Renal pelvis (tissue), 4 donors: ENCODE measurements around the gene FIZ1. TPM values are rescaled to one million over a fixed set of nuclear protein-coding genes. Genes with fewer than 3 reads are reported as not detected.
"Not testable (repeated sequence)": the region's sequence is repeated elsewhere in the genome, so short reads cannot be mapped to it uniquely, and the experiment has no call there.

ENCODE experiments used
- DNase-seq: peaks from one replicate; pipeline ENCODE4 v3.0.0-alpha.2; 2013
- polyA plus RNA-seq, 3 donors: library from polyadenylated mRNA; unstranded; fragments of 120-200 nt; gene quantifications; one replicate each; pipeline ENCODE4 v1.2.1, GENCODE V29; 2013; ENCODE audit not compliant: insufficient read length in 3 of 3

The FIZ1 gene
- polyA plus RNA-seq, 3 donors: 25.2 to 27.9 (median 25.6) TPM

DNA sequence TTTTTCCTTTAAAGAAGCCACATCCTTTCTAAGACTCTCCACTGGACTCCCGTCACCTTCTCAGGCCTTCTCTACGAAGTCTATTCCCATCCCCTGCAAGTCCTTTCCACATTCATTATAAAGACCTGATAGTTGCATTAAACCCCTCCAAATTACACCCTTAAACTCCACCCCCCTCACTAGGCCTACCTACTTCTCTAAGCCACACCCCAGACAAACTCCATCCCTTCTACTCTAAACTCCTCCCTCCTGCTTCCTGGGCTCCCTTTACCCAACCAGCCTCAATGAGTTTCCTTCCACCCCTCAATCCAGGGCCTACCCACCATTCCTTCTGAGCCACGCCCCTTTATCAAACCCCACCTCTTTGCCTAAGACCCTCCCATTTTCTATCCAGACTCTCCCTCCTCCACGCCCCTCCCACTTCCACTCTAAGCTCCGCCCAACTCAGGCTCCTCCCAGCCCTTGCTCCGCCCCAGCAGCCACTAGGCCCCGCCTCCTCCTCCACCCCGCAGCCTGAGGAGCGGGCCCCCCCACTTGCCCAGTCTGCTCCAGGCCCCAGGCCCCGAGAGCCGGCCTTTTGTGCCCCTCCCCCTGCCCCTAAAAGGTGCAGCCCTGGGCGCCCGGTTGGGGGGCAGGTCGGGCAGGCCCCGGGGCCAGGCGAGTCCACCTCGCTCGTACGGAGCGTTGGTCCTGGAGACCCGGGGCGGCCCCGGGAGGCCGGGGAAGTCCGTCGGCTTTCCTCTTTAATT lies 424 bp downstream of the FIZ1 start:
- DNase-seq: peak; percentile 90

DNA sequence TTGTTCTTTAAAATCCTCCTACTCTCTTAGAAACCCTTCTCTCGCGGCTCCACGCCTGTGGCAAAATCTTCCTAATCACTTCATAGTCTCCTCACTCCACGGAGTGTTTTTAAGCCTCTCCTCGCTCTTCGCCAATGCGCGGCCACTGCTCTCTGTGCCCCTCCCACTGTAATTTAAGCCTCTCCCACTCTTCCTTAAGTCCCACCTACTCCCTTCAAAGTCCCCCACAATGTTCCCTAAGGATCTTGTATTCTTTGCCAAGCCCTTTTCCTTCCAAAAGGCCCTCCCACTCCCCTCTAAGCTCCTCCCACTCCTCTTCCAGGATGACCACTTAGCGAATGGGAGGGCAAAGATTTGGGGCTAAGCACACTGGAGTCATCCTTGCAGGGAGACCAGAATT lies 1.3 kb downstream of the FIZ1 start:
- no peak for DNase-seq

DNA sequence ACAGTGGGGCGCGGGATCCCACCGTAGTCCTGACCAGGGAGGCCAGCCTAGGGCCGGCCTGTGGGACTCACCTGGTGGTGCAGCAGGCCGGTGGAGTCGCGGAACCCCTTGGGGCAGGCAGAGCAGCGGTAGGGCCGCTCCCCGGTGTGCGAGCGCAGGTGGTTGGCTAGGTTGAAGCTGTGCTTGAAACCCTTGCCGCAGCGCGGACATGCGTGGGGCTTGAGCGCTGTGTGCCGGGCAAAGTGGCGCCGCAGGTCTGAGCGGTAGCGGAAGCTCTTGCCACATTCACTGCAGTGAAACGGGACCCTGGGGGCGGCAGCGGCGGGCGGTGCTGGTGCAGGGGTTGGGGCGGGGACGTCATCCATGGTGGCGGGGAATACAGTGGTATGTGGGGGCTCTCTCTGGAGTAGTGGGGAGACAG lies 1.8 kb downstream of the FIZ1 start:
- DNase-seq: no peak

GRCh38 chr19:55596304-55596703 lies 3.0 kb downstream of the FIZ1 start:
- DNase-seq: no peak

DNA sequence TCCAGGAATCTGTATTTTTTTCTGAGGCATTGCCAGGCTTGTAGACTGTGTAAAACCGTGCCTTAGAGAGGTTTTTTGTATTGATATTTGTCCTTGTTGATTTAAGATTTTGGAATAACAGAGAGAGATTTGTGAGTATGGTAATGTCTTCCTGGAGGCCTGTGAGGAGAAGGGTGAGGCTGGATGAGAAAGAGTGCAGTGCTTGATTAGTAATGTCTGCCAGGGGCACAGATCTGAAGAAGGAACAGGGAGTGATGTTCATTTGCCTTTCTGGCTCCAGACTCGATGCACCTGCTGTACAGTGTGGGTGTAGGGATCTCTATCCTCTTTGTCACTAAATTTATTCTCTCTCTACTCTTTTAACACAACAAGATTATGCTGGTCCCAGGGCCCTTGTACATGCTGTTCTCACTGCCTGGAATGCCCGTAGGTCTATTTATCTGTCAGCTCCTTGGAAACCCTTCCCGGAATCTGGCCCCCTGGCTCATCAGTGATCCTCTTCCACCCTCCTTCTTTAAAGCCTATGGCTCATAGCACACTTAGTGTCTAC lies 4.2 kb downstream of the FIZ1 start:
- no peak for DNase-seq

- no peak for DNase-seq
Measured at GRCh38 chr19:55593096-55593772, 6.1 kb downstream of the FIZ1 start.

GRCh38 chr19:55592391-55593090 lies 6.8 kb downstream of the FIZ1 start:
- DNase-seq: no peak

DNA sequence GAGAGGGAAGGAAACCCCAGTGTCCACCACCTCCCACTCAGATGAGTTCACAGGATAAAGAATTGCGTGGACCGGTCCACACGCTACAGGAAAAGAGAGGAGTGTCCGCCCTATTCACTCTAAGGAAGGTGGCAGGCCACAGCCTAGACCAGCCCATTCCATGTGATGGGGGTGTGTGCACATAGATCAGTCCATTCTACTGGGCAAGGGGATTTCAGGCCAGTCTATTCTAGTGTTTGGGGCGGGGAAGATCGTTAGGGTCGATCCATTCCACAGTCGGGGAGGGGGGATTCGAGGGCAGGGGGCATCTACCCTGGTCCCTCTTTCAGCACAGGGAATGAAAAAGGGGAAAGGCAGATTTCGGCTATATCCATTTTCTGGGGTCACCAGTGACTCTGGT lies 7.8 kb downstream of the FIZ1 start:
- no peak for DNase-seq

DNA sequence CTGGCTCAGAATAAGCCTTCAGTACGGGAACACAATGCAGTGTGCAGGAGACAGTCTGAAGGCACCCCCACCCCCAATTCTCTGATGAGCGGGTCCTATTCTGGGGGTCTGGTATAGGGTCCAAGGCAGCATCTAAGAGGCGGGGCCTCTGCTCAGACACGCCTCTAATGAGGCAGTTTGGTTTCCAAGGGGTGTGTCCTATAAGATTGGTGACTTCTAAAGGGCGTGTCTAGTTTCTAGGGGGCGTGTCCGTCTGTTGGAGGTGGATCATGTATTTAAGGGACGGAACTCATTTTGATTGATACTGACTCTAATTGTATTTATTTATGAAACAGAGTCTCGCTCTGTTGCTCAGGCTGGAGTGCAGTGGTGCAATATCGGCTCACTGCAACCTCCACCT lies 8.7 kb downstream of the FIZ1 start:
- DNase-seq: no peak

- no peak for DNase-seq
Measured at GRCh38 chr19:55590109-55590508, 9.2 kb downstream of the FIZ1 start.

GRCh38 chr19:55588738-55589137 lies 10.6 kb downstream of the FIZ1 start:
- no peak for DNase-seq

GRCh38 chr19:55586976-55587668 lies 12.2 kb downstream of the FIZ1 start:
- DNase-seq: peak; percentile 96

DNA sequence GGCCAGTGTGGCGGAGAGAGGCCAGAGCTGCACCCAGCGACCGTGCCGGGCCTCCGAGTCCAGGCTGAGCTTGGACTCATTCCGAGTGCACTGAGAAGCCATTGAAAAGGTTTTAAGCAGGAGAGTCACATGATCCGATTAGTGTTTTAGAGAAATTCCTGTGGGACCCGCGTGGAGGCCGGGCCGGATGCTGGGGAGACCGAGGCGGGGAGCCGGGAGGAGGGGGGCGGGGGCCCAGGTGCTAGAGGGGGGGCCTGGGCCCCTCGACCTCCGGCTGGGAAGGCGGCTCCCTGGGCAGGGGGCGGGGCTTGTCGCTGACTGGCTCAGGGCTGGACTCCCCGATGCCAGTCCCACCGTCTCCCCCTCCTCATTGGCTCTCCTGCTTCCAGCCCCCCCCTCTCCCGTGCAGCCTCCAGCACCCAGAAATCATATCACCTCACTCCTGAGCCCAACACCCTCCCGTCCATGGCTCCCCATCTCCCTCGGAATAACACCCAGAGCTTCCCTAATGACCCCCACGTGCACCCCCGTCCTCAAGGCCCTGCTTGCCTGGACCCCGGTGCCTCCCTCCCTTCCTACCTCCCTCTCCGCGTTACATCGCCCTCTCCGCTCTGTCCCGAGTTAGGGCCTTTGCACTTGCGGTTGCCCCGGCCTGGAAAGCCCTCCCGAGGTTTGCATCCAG lies 13.5 kb downstream of the FIZ1 start:
- peak; percentile 90 for DNase-seq

DNA sequence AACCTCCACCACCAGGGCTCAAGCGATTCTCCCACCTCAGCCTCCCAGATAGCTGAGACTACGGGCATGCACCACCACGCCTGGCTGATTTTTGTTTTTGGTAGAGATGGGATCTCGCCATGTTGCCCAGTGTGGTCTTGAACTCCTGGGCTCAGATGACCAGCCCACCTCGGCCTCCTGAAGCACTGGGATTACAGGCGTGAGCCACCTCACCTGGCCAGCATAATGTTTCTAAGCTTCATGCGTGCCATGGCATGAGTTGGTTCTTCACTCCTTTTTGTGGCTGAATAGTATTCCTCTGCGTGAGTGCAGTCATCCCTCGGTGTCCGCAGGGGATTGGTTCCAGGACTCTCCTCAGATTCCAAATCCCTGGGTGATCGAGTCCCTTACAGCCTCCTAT lies 14.4 kb downstream of the FIZ1 start:
- DNase-seq: no peak

DNA sequence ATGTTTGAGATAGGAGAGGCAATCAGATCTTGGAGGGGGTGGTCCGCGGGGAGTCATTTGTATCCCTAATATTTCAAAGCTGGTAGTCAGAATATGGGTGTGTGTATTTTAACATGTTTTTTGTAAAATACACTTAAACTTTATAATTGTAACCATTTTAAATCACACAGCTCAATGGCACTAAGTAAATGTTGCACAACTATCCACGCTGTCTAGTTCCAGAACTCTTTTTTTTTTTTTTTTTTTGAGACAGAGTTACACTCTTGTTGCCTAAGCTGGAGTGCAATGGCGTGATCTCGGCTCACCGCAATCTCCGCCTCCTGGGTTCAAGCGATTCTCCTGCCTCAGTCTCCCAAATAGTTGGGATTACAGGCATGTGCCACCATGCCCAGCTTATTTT lies 15.4 kb downstream of the FIZ1 start:
- DNase-seq: not testable (repeated sequence)

- DNase-seq: not testable (repeated sequence)
Measured at GRCh38 chr19:55582284-55582683, 17.0 kb downstream of the FIZ1 start.

DNA sequence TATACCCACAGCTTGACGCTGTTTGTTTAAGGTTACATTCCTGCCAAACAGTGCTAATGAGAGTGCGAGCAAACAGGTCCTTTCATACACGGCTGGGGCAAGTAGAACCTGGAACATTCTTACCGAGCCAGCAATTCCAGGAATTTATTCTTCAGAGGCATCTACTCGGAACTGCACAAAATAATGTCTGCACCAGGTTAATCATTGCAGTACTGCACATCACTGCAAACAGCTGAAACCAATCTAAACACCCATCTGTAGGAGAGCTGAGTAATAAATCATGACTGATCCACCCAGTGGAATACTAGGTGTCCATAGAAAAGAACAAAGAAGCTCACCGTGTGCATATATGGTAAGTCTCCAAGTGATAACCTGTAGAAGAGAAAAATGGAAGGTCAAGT lies 17.5 kb downstream of the FIZ1 start:
- peak; percentile 73 for DNase-seq

GRCh38 chr19:55581145-55581822 lies 18.0 kb downstream of the FIZ1 start:
- DNase-seq: no peak

- peak; percentile 90 for DNase-seq
Measured at GRCh38 chr19:55580628-55581144, 18.6 kb downstream of the FIZ1 start, which contains the start of gene ZNF579. Gene ZNF579, minus strand, starts transcription at chr19:55580848. Its CDS starts 1,209 bp downstream, at chr19:55579639.
